GM12872 (cell line): Measurements from ENCODE around the gene JPH4.

Source experiments
- TF ChIP-seq, protein P1 (sequence below): IDR thresholded peaks from 3 replicates; pipeline ENCODE4 v1.5.1; 2011; ENCODE audit warnings: low read depth, mild to moderate bottlenecking, low read length, moderate library complexity; ENCODE audit not compliant: insufficient read depth

The JPH4 gene

DNA sequence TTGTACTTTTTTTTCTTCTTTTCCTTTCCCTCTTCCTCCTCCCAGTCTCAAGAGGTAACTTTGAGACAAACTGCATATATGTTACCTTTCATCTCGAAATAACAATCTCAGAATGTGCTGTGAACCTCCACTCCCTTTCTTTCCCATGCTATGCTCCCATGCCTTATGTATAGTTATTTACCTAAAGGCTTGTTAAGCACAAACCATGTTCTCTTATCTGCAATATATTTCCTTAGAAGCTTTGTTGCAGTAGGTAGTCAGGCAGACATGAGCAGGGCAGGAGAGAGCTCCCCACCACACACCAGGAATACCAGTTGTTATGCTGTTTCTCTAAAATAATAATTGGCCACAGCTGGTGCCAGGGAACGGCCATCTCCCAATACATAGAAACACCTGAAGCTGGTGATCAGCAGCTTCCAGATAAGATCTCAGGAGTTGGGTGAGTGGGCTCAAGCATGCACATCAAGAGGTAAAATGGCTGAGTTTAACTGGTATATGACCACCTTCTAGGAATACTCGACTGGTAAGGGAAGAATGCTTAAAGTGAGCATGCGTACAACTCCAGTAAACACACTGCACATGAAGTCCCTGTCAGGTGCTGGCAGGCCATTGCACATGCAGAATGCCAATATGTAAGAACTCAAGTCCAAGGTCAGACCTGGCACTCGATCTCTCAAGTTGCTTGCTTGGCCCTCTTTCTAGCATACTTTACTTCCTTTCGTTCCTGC is 42.8 kb upstream of the JPH4 start:
- TF ChIP-seq, protein P1, sequence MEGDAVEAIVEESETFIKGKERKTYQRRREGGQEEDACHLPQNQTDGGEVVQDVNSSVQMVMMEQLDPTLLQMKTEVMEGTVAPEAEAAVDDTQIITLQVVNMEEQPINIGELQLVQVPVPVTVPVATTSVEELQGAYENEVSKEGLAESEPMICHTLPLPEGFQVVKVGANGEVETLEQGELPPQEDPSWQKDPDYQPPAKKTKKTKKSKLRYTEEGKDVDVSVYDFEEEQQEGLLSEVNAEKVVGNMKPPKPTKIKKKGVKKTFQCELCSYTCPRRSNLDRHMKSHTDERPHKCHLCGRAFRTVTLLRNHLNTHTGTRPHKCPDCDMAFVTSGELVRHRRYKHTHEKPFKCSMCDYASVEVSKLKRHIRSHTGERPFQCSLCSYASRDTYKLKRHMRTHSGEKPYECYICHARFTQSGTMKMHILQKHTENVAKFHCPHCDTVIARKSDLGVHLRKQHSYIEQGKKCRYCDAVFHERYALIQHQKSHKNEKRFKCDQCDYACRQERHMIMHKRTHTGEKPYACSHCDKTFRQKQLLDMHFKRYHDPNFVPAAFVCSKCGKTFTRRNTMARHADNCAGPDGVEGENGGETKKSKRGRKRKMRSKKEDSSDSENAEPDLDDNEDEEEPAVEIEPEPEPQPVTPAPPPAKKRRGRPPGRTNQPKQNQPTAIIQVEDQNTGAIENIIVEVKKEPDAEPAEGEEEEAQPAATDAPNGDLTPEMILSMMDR = no peak

DNA sequence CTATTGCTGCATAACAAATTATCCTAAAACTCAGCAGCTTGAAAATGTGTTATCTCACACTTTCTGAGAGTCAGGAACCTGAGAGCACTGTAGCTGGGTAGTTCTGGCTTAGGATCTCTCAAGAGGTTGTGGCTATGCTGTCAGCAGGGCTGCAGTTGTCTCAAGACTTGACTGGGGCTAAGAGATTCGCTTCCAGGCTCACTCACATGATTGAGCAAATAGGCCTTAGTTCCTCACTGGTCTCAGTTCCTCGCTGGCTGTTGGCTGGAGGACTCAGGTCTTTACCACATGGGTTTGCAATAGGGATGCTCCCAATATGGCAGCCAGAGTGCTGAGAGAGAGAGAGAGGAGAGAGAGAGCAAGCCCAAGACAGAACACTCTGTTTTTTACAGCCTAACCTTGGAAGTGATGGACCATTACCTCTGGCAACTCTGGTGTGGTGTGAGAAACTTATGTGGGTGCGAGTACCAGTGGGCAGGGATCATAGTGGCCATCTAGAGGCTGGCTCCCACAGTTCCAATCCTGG is 41.6 kb upstream of the JPH4 start:
- TF ChIP-seq, protein P1 = no peak

DNA sequence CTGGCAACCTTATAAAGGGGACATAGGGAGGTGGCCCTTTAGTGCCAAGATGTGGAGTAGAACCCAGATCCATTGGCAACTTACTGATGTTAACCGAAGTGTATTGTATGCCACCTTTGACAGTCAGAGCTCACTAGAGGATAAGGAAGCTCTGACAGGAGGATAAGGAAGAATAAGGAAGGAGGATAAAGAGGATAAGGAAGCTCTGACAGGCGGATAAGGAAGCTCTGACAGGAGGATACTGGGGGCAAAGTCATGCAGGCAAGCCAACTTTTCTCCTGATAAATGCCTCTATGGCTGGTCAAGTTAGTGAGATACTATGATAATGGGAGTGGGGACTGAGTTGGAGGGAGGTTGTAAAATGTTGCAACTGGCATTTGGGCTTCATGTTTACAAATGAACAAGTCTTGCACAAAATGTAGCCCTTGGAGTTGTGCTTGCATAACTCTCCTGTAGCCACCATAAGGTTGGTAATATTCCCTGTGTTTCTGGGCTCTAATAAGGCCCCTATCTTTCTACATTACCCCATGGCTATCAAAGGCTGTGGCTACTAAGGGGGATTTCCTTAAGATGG is 39.9 kb upstream of the JPH4 start:
- TF ChIP-seq, protein P1 = no peak

DNA sequence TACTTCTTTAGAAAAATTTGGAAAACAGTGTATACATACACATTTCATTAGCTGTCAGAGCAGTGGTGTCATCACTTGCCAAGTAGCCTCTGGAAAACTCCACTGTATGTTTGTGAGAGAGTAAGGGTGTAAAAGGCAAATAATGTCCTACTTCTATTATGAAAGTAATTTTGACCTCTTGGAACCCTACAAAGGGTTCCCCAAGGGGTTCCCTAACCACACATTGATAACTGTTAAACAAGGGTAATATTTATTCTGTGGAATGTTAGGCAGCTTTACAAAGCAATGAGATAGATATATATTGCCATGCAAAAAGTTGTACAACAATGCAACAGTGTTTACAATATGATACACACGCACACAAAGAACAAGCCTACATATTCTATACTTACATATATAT is 38.9 kb upstream of the JPH4 start:
- TF ChIP-seq, protein P1 = no peak

DNA sequence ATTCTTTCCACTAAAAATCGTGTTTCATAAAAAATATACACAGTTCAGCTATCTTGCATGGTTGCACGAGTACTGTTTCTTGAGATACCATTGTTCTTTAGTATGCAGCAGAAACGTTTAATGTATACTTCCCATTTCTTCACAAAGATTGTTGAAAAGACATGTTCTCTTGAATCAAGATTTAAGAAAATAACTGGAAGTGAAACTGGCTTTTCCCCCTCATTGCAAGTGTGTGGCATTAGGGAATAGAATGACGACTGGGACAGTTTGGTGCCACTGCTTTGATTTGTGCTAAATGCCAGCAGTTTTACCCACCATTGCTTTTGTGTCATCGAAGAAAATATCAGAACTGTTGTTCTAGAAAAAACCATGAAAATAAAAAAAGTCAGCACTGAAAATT is 37.3 kb upstream of the JPH4 start:
- TF ChIP-seq, protein P1 = no peak

DNA sequence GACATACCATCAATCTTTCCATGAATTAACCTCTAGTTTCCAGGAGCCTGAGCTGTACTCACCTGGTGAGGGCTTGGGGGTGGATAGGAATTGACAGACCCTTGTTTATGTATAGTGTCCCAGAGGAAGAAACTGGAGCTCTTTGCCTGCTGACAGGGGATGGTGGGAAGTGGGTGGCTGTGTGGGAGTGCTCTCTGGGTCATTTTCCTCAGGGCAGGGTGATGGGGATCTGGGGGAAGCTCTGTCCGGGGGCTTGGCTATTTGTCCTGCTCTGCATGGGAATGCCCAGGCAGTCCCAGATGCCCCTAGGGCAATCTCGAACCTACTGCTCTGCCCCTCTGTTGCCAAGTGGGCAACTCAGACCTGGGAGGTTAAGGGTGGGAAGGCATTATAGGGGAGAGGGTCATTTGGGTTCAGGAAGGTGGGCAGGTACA is 35.8 kb upstream of the JPH4 start:
- TF ChIP-seq, protein P1 = no peak

DNA sequence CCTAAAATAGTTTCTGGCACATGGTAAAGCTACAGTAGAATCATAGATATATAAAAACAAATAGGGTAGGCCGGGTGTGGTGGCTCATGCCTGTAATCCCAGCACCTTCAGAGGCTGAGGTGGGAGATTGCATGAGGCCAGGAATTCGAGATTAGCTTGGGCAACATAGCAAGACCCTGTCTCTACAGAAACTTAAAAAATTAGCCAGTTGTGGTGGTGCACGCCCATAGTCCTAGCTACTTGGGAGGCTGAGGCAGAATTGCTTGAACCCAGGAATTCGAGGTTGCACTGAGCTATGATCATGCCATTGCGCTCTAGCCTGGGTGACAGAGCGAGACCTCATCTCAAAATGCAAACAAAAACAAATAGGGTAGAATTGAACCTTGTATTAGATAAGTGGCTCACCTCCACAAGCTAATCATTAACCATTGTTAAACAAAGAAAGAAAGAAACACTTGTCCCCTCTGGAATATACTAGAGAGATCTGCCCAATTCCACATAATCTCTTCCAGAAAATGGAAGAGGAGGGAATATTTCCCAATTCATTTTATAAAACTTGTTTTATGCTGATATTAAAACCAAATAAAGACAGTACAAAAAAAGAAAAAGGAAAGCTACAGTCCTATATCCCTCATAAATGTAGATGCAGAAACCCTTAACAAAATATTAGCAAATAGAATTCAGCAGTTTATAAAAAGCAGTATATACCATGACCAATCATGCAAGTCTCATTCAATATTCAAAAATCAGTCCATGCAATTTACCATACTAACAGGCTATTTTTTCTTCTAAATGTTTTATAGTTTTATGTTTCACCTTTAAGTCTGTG is 34.9 kb upstream of the JPH4 start:
- TF ChIP-seq, protein P1 = no peak
